H54 (cell line): ENCODE data around the gene PCOLCE2.
"Not testable (repeated sequence)": the region's sequence is repeated elsewhere in the genome, so short reads cannot be mapped to it uniquely, and the experiment has no call there.

ENCODE experiments used
- DNase-seq: peaks from one replicate; pipeline ENCODE4 v3.0.0; 2011; ENCODE audit warnings: low spot score, mixed read lengths; ENCODE audit not compliant: insufficient read length
- FAIRE-seq: peaks from 3 replicates; lab custom pipeline; 2011; peaks lifted over from hg19 to GRCh38; lab: Jason Lieb, UNC
- POLR2A ChIP-seq: IDR thresholded peaks from 2 replicates; pipeline ENCODE4 v1.6.1; 2011; ENCODE audit warnings: low read depth, mild to moderate bottlenecking, low read length

The PCOLCE2 gene

DNA sequence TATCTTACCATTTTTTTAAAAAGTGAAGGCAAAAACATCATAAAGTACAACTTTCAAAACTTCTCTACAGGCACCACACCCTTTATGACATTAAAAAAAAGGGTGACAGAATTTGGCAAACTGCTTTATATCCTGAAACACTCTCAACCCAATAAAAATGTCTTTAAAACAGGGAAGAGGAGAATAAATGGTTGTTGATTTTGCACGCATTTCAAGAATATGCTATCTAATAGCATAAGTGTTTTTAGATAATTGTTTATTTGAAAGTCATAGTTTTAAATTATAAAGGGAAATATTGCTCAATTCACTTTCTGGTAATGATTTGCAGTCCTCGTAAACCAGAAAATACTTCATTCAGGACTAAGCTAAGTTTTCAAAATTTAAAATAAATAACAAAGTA lies 1.7 kb upstream of the PCOLCE2 start:
- DNase-seq (no peak), FAIRE-seq (no peak)
- TF ChIP-seq POLR2A = no peak

DNA sequence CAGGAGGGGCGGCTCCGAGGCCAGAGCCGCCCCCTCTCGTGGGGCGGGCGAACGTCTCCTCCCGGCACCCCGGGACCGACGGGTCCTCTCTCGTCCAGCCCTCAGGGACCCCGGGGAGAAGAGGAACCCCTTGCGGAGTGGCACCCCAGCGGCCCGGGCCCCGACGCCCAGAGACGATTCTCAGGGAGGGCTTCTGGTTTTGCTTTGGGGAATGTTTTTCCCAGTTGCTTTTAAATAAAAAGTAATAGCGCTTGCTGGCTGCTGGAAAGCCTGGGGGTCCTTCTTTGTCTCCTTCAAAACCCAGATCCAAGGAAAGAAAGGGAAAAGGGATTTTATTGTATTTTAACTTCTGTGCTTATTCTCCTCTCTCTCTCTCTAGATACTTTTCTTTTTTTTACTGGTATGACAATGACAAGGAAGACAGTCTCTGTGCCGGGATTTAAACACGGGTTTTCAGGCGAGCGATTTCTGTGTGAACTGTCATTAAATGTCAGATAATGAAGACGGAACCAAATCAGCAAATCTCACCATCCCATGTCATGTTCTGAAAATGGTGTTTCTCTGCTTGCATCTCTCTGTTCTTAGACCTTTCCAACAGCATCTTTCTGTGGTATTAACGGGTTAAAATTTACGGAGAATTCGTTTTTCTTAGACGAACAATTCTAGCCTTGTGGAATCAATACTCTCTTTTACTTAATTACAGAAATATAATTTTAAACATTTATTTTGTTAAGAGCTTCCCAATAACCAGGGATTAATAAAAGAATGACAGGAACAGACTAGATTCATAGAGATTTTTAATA lies 530 bp upstream of the PCOLCE2 start:
- no peak for DNase-seq
- no peak for FAIRE-seq
- no peak for TF ChIP-seq POLR2A

- TF ChIP-seq POLR2A = no peak
- FAIRE-seq = peak; percentile 89
- DNase-seq = peak; percentile 64
Observed at GRCh38 chr3:142888099-142888480, 793 bp downstream of the PCOLCE2 start.

GRCh38 chr3:142886940-142887339 lies 1.9 kb downstream of the PCOLCE2 start:
- DNase-seq = peak; percentile 25
- no peak for TF ChIP-seq POLR2A
- peak; percentile 94 for FAIRE-seq

DNA sequence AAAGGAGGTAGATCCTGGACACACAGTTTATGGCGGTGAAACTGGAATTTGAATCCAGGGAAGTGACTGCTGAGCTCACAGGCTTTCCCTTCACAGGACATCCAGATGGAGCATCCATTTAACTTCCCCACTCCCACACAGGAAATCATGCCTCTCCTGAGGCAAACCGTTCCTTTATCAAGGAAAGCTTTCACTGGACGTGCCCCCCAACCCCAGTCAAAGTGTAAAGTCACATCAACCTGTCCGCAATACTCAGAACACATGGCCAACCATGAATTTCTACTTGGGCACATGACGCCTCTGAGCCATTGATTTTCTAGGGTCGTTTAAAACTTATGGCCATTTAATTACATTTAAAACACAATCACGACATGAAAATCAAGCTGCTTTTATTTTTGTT lies 2.9 kb downstream of the PCOLCE2 start:
- DNase-seq (no peak), FAIRE-seq (no peak)
- TF ChIP-seq POLR2A = no peak

- TF ChIP-seq POLR2A = no peak
- DNase-seq (no peak), FAIRE-seq (no peak)
Observed at GRCh38 chr3:142884531-142884930, 4.4 kb downstream of the PCOLCE2 start.

GRCh38 chr3:142883534-142883933 lies 5.3 kb downstream of the PCOLCE2 start:
- not testable (repeated sequence) for FAIRE-seq, DNase-seq

GRCh38 chr3:142881445-142882224 lies 7.2 kb downstream of the PCOLCE2 start:
- DNase-seq (no peak), FAIRE-seq (no peak)
- TF ChIP-seq POLR2A = no peak

DNA sequence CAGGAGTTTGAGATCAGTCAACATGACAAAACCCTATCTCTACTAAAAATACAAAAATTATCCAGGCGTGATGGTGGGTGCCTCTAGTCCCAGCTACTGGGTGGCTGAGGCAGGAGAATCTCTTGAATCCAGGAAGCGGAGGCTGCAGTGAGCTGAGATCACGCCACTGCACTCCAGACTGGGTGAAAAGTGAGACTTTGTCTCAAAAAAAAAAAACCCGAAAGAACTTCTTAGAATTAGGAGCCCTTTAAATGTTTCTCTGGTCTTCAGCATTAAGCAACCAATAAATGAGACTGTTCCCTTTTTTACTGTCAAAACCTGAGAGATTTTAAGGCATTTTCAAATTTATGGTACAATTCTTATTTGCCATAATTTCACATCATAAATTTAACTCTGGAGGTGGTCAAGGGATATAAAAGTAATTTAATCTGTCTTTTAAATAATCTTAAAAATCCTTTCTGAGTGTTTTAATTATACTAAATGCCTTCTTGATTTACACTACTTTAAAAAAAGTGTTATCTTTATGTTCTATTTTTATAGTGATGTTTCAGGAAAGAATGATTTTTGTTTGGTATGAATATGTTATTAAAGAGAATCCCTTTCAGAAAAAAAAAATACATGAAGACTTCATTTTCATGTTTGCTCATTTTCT lies 10.1 kb downstream of the PCOLCE2 start:
- TF ChIP-seq POLR2A = no peak
- DNase-seq = no peak
- FAIRE-seq = no peak

DNA sequence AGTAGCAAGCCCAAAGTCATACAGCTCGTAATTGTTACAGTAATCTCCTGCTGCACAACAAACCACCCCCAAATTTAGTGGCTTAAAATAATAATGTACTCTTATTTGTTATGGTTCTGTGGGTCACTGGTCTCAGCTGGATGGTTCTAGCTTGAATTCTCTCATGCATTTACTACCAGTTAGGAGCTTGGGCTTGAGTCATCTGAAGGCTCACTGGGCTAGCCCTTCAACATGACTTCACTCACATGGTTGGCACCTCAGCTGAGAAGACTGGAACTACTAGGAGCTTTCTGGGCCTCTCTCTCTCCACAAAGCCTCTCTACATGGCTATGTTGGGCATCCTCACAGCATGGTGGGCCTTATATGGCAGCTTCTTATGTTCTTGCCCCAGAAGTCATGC lies 12.5 kb downstream of the PCOLCE2 start:
- TF ChIP-seq POLR2A = no peak
- DNase-seq = no peak
- FAIRE-seq = no peak

GRCh38 chr3:142875583-142876207 lies 13.2 kb downstream of the PCOLCE2 start:
- TF ChIP-seq POLR2A = no peak
- DNase-seq (no peak), FAIRE-seq (no peak)

- no peak for DNase-seq
- no peak for TF ChIP-seq POLR2A
- FAIRE-seq = no peak
Observed at GRCh38 chr3:142875099-142875498, 13.8 kb downstream of the PCOLCE2 start.

- DNase-seq, FAIRE-seq: not testable (repeated sequence)
Observed at GRCh38 chr3:142868382-142868781, 20.5 kb downstream of the PCOLCE2 start.
